Neural cell (in vitro differentiated cells): ENCODE measurements around the gene HRH2.

Source experiments
- CTCF ChIP-seq: fragments of 450-650 bp; IDR thresholded peaks from 2 replicates; pipeline ENCODE4 v1.5.1; 2014; ENCODE audit warnings: antibody characterized with exemption, mild to moderate bottlenecking, moderate library complexity; ENCODE audit not compliant: poor library complexity, severe bottlenecking
- EP300 ChIP-seq: fragments of 450-650 bp; conservative IDR thresholded peaks from 2 replicates; pipeline ENCODE4 v1.6.1; 2014; ENCODE audit warnings: antibody characterized with exemption, mild to moderate bottlenecking, moderate library complexity; ENCODE audit not compliant: poor library complexity, severe bottlenecking
- EZH2 ChIP-seq: fragments of 200-600, 300-800 bp; shearing (Covaris generic), sonication (generic); IDR thresholded peaks from 2 replicates; pipeline ENCODE4 v1.6.1; 2014; ENCODE audit warnings: antibody characterized with exemption, low read length, borderline replicate concordance, mild to moderate bottlenecking; ENCODE audit not compliant: insufficient read depth, poor library complexity, severe bottlenecking

GRCh38 chr5:175728885-175729828, 71.3 kb downstream of the HRH2 start:
- no peak for TF ChIP-seq EP300
- TF ChIP-seq CTCF = no peak
- no peak for TF ChIP-seq EZH2
